ENCODE measurements around the gene RILPL2.

The RILPL2 gene

GRCh38 chr12:123367511-123367910 lies 69.0 kb downstream of the RILPL2 start:
- no peak for TF ChIP-seq CTCF (IDR thresholded peaks at IDR 0.05; ENCODE audit: low read depth, low read length)
- H3K27me3 ChIP-seq = no peaks in the 10 kb centered on the region
- peaks cover 6% of the 10 kb centered on the region; the same call in 1 of the 2 replicates for H3K36me3 ChIP-seq
- H3K4me3 ChIP-seq (ENCODE audit: low read depth, low read length) = no peak overlapping the region
- DNase-seq = no peak
- no peaks in the 10 kb centered on the region for H3K4me1 ChIP-seq
- no peaks in the 10 kb centered on the region for H3K9me3 ChIP-seq
